VCaP (cell line): ENCODE data around the gene DCANP1.

Experiments
- H3K27ac ChIP-seq: fragments of 450-650 bp; 2 replicates; pipeline ENCODE4 v1.5.1; 2017
- TF ChIP-seq, protein P1 (sequence below): fragments of 450-650 bp; conservative IDR thresholded peaks from 2 replicates; pipeline ENCODE4 v1.5.1; 2017; ENCODE audit warnings: mild to moderate bottlenecking, moderate library complexity

DCANP1 gene

DNA sequence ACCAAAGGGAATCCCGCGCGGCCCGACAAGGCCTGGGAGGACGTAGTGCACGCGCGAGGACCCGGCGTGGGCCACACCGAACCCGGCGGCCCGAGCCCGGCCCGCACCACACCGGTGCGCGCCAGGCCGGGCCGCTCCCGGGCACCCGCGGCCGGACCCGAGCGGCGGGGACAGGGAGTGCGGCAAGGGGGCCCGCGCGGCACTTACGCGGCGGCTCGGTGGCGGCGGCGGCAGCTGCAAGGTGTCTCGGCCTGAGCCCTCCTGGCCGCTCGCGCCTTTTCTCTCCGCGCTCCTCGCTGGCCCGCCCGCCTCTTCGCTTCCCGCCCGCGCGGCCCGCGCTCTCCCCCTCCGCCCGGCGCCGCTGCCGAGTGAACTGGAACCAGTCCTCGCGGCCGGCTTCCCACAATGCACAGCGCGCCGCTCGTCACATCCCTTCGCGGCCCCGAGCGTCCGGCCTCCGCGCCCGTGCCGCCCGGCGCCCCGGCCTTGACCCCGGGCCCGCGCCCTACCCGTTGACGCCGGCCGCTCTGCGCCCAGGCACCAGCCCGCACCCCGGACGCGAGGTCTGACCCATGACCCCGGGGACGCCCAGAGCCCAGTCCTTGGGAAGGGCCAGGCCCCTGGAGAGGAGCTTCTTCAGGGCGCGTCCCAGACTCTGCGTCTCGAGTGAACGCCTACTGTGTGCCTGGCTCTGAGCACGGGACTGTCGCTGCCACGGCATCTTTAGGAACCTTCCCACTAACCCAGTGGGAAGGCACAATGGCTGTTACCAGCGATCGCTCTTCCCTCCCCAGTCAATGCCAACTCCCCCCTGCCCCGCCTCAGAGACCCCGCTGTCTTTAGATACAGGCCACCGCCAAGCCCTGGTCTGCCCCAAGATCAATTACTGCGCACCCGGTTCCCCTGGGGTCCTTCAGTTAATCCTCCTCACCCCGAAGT, 48.0 kb downstream of the DCANP1 start, which contains the start of gene MACROH2A1:
MACROH2A1 (minus strand) TSS at position 377 of the 939 bp plus-strand sequence. CDS start 10,138 bp downstream, outside the sequence.
- H3K27ac ChIP-seq, result peak within 1 kb of the TSS; percentile 95
- TF ChIP-seq, protein P1, sequence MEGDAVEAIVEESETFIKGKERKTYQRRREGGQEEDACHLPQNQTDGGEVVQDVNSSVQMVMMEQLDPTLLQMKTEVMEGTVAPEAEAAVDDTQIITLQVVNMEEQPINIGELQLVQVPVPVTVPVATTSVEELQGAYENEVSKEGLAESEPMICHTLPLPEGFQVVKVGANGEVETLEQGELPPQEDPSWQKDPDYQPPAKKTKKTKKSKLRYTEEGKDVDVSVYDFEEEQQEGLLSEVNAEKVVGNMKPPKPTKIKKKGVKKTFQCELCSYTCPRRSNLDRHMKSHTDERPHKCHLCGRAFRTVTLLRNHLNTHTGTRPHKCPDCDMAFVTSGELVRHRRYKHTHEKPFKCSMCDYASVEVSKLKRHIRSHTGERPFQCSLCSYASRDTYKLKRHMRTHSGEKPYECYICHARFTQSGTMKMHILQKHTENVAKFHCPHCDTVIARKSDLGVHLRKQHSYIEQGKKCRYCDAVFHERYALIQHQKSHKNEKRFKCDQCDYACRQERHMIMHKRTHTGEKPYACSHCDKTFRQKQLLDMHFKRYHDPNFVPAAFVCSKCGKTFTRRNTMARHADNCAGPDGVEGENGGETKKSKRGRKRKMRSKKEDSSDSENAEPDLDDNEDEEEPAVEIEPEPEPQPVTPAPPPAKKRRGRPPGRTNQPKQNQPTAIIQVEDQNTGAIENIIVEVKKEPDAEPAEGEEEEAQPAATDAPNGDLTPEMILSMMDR, result no peak

DNA sequence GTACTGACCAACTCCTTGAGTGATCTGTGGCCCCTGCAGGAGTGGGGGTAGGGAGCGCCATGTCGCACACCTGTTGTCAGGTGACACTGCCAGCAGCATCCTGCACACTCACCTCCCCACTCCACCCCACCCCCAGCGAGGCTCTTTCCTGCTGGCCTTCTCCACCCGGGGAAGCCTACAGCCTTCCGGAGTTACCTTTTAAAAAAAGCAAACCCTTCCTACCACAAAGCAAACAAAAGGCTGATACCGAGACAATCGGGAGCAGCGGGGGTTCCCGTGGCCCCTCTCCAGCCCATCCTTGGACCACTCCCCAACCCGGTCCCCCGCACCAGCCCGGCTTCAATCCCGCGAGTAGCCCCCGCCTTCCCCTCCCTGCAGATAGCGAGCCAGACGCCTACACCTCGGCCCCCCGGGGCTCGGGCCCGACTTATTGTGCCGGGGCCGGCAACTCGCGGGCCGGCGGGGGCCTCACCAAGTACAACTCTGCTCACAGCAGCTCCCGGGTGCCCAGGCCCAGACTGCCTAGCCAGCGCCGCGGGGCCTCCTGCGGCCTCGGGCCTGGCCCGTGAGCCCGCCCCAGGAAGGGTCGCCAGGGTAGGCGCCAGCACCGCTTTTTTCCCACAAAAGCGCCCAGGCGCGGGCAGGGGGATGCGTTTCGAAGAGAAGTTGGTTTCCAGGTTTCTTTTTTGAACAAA, 48.8 kb downstream of the DCANP1 start:
- peak overlapping the region; percentile 95 for H3K27ac ChIP-seq
- TF ChIP-seq, protein P1, result no peak

- peak overlapping the region; percentile 95 for H3K27ac ChIP-seq
- TF ChIP-seq, protein P1, result no peak
Measured at GRCh38 chr5:135397084-135397483, 50.1 kb downstream of the DCANP1 start.

- TF ChIP-seq, protein P1, result no peak
- H3K27ac ChIP-seq, result peak overlapping the region; percentile 95; the same call in 1 of the 2 replicates
Measured at GRCh38 chr5:135396459-135397055, 50.6 kb downstream of the DCANP1 start.

- no peak overlapping the region; the same call in 1 of the 2 replicates for H3K27ac ChIP-seq
- TF ChIP-seq, protein P1, result no peak
Measured at GRCh38 chr5:135395866-135396265, 51.3 kb downstream of the DCANP1 start.

DNA sequence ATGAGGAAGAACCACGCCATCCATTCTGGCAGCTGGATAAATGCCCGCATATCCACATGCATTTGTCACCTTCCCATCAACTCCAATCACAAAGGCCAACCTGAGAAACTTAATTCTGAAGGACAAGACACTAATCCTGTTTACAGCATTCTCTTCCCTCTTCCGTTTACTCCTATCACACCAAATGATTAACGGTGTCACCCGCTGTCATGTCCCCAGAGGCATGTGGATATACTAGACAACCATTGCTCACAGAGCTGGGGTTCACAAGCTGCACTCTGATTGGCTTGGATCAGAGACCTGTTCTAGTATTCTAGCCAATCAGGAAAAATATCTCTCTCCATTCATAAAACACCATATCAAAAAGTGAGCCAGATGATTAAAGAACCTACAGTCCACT, 51.7 kb downstream of the DCANP1 start:
- no peak overlapping the region for H3K27ac ChIP-seq
- TF ChIP-seq, protein P1, result no peak
